ENCODE measurements around the gene HADH. TPM values are rescaled to one million over a fixed set of nuclear protein-coding genes. Genes with fewer than 3 reads are reported as not detected.

HADH gene
- total RNA-seq, 1 donor from 2014 or later, result 19.9 TPM

GRCh38 chr4:108034565-108034964 lies 44.9 kb downstream of the HADH start:
- no peak for DNase-seq (ENCODE audit: low read depth)

GRCh38 chr4:108035691-108036090 lies 46.0 kb downstream of the HADH start:
- Histone ChIP-seq H3K4me3 (ENCODE audit: low read depth, low read length) (no peak overlapping the region), H3K36me3 (ENCODE audit: control insufficient read depth, insufficient read depth, low read length) (no peaks in the 10 kb centered on the region), H3K27me3 (ENCODE audit: control insufficient read depth, insufficient read depth, low read length) (no peaks in the 10 kb centered on the region)
- DNase-seq (ENCODE audit: low read depth), result no peak
- TF ChIP-seq CTCF (IDR thresholded peaks at IDR 0.05; ENCODE audit: insufficient read depth, low read length, poor library complexity, severe bottlenecking), result no peak

More at GRCh38 chr4:108034565-108034964, 44.9 kb downstream of the HADH start:
- Histone ChIP-seq H3K36me3 (ENCODE audit: control insufficient read depth, insufficient read depth, low read length) (no peaks in the 10 kb centered on the region), H3K4me3 (ENCODE audit: low read depth, low read length) (no peak overlapping the region), H3K27me3 (ENCODE audit: control insufficient read depth, insufficient read depth, low read length) (no peaks in the 10 kb centered on the region)
- no peak for TF ChIP-seq CTCF (IDR thresholded peaks at IDR 0.05; ENCODE audit: insufficient read depth, low read length, poor library complexity, severe bottlenecking)

- no peak for DNase-seq (ENCODE audit: low read depth)
- Histone ChIP-seq H3K4me3 (ENCODE audit: low read depth, low read length) (no peak overlapping the region), H3K36me3 (ENCODE audit: control insufficient read depth, insufficient read depth, low read length) (no peaks in the 10 kb centered on the region), H3K27me3 (ENCODE audit: control insufficient read depth, insufficient read depth, low read length) (no peaks in the 10 kb centered on the region)
- TF ChIP-seq CTCF (IDR thresholded peaks at IDR 0.05; ENCODE audit: insufficient read depth, low read length, poor library complexity, severe bottlenecking), result no peak
These were observed 46.5 kb downstream of the HADH start for GRCh38 chr4:108036213-108036612.

- Histone ChIP-seq H3K36me3 (ENCODE audit: control insufficient read depth, insufficient read depth, low read length) (no peaks in the 10 kb centered on the region), H3K4me3 (ENCODE audit: low read depth, low read length) (no peak overlapping the region), H3K27me3 (ENCODE audit: control insufficient read depth, insufficient read depth, low read length) (no peaks in the 10 kb centered on the region)
- TF ChIP-seq CTCF (IDR thresholded peaks at IDR 0.05; ENCODE audit: insufficient read depth, low read length, poor library complexity, severe bottlenecking), result no peak
- DNase-seq (ENCODE audit: low read depth), result no peak
These were observed 48.2 kb downstream of the HADH start for GRCh38 chr4:108037884-108038283.

- TF ChIP-seq CTCF (IDR thresholded peaks at IDR 0.05; ENCODE audit: insufficient read depth, low read length, poor library complexity, severe bottlenecking), result no peak
- H3K4me3 ChIP-seq (ENCODE audit: low read depth, low read length), result no peak overlapping the region
These were observed 53.2 kb downstream of the HADH start for GRCh38 chr4:108042927-108043326.

GRCh38 chr4:108043526-108043925 lies 53.8 kb downstream of the HADH start:
- DNase-seq (ENCODE audit: low read depth), result no peak
- Histone ChIP-seq H3K27me3 (ENCODE audit: control insufficient read depth, insufficient read depth, low read length) (no peaks in the 10 kb centered on the region), H3K36me3 (ENCODE audit: control insufficient read depth, insufficient read depth, low read length) (no peaks in the 10 kb centered on the region), H3K4me3 (ENCODE audit: low read depth, low read length) (no peak overlapping the region)
- no peak for TF ChIP-seq CTCF (IDR thresholded peaks at IDR 0.05; ENCODE audit: insufficient read depth, low read length, poor library complexity, severe bottlenecking)

More at GRCh38 chr4:108042927-108043326, 53.2 kb downstream of the HADH start:
- DNase-seq (ENCODE audit: low read depth), result no peak
- Histone ChIP-seq H3K36me3 (ENCODE audit: control insufficient read depth, insufficient read depth, low read length) (no peaks in the 10 kb centered on the region), H3K27me3 (ENCODE audit: control insufficient read depth, insufficient read depth, low read length) (no peaks in the 10 kb centered on the region)

Data from kidney epithelial cell (primary cell).